Measurements from ENCODE around the gene NIP7.

Gene NIP7

DNA sequence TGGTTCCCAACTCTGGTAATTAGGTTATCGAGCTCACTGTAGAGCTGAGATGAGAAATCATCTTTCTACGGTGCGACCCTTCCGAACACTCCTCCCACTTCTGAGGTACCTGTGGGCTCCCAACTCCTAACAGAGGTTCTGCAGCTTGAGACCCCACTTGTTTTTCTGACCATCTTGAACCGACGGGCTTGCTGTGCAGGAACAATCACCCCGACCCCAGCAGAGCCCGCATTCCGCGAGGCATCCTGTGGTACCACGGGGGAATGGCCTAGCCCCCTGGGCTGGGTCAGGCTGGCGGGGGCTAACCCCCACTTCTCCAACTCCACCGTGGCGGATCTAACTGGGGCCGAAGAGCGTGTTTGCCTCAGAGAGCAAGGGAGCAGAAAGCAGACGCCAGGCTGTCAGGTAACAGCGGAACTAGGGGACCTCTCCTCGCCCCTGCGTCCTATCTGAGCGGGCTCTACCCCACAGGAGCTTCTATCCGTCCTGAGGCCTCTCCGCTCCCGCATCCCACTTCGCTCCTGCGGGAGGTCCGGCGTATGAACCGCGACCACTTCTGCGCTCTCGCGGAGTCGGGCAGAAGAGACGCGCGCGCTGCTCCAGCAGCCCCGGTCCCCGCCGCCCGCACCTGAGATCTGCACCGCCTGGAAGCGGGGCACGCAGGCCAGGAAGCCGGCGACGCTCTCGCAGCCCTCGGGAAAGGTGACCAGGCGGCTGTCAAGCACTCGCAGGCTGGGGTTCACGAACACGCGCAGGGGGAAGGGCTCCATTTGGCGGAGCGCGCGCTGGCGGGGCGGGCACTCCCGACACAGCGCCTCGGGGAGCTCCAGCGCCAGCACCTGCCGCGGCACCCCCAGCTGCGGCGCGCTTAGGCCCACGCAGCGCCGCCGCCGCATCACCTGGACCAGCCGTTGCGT lies 9.9 kb upstream of the NIP7 start:
- peak overlapping the region; percentile 92 for H3K27ac ChIP-seq
- TF ChIP-seq, protein P1, sequence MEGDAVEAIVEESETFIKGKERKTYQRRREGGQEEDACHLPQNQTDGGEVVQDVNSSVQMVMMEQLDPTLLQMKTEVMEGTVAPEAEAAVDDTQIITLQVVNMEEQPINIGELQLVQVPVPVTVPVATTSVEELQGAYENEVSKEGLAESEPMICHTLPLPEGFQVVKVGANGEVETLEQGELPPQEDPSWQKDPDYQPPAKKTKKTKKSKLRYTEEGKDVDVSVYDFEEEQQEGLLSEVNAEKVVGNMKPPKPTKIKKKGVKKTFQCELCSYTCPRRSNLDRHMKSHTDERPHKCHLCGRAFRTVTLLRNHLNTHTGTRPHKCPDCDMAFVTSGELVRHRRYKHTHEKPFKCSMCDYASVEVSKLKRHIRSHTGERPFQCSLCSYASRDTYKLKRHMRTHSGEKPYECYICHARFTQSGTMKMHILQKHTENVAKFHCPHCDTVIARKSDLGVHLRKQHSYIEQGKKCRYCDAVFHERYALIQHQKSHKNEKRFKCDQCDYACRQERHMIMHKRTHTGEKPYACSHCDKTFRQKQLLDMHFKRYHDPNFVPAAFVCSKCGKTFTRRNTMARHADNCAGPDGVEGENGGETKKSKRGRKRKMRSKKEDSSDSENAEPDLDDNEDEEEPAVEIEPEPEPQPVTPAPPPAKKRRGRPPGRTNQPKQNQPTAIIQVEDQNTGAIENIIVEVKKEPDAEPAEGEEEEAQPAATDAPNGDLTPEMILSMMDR (IDR thresholded peaks at IDR 0.05): no peak
- TF ChIP-seq ZFX (IDR thresholded peaks at IDR 0.05; ENCODE audit: borderline replicate concordance): no peak

DNA sequence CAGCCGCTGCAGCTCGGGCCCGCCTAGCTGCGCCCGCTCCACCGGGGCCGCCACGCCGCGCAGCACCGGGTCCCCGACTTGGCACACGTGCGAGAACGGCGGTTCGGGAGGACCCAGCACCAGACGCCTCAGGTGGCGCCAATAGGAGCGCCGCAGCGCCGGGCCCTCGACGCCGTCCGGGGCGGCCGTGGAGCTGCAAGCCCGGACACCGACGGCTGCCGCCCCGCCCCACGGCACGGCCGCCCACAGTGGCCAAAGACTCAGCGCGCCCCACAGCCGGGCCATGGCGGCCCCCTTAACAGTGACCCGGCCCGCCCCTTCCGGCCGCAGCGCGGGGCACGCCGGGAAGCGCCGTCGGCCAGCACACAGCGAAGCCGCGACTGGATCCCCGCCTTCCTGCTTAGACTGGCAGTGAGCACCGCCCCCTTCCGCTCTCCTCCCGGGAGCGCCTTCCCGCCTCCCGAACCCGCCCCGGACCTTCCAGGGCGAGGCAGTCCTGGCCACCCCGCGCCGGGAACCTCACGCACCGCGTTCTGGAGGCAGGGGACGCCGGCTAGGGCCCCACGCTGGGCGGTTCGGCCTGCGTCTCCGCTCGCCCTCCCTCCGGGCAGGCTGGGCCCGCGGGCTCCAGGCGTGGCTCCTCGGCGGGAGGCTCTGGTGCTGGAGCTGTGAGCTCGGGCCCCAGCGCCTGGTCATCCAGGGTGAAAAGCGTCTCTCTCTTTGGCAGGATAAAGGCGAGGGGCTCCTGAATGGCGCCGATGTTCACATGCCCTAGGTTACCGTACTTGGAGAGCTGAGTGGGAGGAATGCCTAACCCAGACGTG lies 9.1 kb upstream of the NIP7 start, which contains the start of gene PDF:
PDF (minus strand) TSS at position 303 of the 824 bp plus-strand sequence; CDS start at position 285, 18 bp downstream.
- TF ChIP-seq, protein P1 (IDR thresholded peaks at IDR 0.05): no peak
- TF ChIP-seq ZFX (IDR thresholded peaks at IDR 0.05; ENCODE audit: borderline replicate concordance): no peak

DNA sequence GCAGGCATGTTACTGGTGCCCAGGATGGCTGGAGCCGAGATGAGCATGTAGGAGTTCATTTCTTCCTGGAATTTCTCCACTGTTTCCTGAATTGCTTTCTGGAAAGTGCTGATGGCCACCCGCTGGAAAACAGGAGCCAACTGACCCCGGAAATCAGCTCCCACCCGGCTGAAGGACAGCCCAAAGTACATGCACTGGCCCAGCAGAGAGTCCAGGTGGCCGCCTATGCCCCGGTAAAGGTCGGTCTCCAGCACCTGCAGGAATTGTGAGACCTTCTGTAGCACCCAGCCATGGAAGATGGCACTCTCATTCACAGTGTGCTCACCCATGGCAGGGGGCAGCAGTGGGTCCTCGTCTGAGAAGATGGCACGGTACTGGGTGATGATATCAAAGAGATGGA lies 4.9 kb upstream of the NIP7 start:
- H3K27ac ChIP-seq: no peak overlapping the region
- TF ChIP-seq, protein P1 (IDR thresholded peaks at IDR 0.05): no peak
- TF ChIP-seq ZFX (IDR thresholded peaks at IDR 0.05; ENCODE audit: borderline replicate concordance): no peak

More for the DNA sequence above, 9.1 kb upstream of the NIP7 start, which contains the start of gene PDF:
- H3K27ac ChIP-seq: peak within 1 kb of the TSS; percentile 92

DNA sequence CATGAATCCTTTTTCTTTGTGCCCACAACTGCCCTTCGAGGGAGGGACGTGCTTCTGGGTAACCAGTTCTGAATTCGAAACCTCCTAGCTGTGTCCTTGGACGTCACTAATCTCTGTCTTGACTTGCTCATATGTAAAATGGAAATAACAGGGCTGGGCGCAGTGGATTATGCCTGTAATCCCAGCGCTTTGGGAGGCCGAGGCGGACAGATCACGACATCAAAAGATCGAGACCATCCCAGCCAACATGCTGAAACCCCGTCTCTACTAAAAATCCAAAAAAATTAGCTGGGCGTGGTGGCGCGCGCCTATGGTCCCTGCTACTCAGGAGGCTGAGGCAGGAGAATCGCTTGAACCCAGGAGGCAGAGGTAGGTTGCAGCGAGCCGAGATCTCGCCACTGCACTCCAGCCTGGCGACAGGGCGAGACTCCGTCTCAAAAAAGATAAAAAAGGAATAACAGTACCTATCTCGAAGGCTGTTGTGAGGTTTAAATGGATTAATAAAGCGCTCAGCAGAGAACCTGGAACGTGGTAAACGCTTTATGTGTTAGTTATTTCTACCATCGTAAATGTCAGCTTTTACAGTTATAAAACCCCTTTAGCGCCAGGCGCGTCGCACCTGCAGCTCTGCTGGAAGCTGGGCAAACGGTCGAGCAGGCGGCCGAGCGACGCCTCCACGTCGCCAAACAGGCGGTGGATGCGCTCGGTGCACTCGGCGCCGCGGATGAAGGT lies 849 bp upstream of the NIP7 start:
- peak overlapping the region; percentile 88 for H3K27ac ChIP-seq
- TF ChIP-seq ZFX (IDR thresholded peaks at IDR 0.05; ENCODE audit: borderline replicate concordance): no peak
- TF ChIP-seq, protein P1 (IDR thresholded peaks at IDR 0.05): no peak

DNA sequence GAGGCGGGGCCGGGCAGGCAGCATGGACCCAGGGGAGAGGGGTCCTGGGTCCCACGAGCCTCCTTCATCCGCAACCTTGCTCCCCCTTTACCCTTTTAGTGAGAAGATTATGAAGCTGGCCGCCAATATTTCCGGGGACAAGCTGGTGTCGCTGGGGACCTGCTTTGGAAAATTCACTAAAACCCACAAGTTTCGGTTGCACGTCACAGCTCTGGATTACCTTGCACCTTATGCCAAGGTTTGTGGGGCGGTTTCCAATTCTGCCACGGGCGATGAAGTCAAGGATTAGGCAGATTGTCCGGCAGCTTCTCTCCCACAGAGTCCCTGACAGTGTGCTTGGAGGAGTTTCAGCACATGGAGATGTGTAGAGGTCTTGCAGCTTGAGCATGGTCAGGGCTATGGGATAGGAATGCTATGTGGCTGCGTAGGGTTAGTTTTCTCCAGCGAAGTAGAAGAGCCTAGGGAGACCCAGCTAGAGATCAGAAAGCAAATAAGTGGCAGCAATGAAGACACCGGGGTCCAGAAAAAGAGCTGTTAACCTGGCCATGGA lies 598 bp downstream of the NIP7 start:
- H3K27ac ChIP-seq: peak overlapping the region; percentile 88
- TF ChIP-seq, protein P1 (IDR thresholded peaks at IDR 0.05): no peak
- no peak for TF ChIP-seq ZFX (IDR thresholded peaks at IDR 0.05; ENCODE audit: borderline replicate concordance)

DNA sequence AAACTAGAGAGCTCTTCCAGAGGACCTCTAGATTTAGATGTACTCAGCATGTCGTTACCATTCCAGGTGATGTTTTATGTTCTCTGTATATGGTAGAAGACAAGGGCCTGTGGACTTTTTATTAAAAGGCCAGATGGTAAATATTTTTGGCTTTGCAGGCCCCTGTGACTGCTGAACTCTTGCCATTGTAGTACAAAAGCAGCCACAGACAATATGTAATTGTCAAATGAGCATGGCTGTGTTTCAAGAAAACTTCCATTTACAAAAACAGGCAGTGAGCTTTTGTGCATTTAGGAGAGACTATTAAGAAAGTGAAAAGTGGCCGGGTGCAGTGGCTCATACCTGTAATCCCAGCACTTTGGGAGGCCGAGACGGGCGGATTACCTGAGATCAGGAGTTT lies 4.6 kb downstream of the NIP7 start:
- no peak overlapping the region for H3K27ac ChIP-seq
- no peak for TF ChIP-seq ZFX (IDR thresholded peaks at IDR 0.05; ENCODE audit: borderline replicate concordance)
- TF ChIP-seq, protein P1 (IDR thresholded peaks at IDR 0.05): no peak

Measured in 22Rv1 (cell line).